GM19099 (cell line): Measurements from ENCODE around the gene LST1.

Source experiments
- POLR2A ChIP-seq: IDR thresholded peaks from 3 replicates; pipeline ENCODE4 v1.6.1; 2011; ENCODE audit warnings: low read depth; ENCODE audit not compliant: insufficient read length; ENCODE audit errors: extremely low read depth

Gene LST1

DNA sequence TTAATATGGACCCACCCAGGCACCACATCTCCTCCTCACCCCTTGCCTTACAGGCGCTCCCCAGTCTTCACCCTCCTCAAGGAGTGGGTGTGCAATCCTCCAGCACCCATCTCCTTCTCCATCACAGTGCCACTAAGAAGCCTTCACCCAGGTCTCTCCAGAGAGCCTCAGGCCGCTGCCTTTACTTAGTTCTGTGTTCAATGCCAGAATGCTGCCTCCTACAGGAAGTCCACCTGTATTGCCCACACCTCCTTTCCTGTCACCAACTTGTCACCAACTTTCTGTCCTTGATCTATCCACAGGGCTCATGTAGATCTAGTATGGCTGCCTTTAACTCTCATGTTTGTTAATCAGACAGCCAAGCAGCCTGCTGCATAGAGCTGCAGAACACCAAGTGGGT, 586 bp upstream of the LST1 start:
- TF ChIP-seq POLR2A = no peak

DNA sequence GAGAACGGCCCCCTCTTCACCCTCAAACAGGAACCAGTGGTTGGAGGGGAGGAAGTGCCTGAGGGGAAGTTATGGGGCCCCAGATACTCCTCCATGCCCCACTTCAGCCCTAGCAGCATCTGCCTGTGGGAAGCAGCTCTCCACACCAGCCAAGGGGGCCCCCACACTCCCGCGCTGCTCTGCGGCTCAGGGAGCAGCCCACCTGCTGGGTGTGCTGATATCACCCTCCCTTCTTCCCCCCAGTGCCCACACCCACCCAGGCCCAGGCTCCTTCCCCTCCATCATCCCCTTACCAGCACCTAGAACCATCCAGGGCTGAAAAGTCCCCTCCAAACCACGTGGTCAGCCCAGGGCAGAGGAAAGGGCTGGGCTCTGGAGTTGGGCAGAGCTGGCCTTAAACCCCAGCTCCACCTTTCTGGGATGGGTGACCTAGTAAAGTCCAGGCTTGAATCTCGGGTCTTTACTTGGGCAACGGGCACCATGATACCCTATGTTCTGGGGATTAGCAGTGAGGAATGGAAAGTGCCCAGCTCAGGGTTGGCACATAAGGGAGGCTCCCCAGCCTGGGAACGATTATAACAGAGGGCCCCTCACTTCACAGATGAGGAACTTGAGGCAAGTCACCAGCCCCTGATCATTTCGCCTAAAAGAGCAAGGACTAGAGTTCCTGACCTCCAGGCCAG, 663 bp downstream of the LST1 start:
- TF ChIP-seq POLR2A = peak; percentile 16

DNA sequence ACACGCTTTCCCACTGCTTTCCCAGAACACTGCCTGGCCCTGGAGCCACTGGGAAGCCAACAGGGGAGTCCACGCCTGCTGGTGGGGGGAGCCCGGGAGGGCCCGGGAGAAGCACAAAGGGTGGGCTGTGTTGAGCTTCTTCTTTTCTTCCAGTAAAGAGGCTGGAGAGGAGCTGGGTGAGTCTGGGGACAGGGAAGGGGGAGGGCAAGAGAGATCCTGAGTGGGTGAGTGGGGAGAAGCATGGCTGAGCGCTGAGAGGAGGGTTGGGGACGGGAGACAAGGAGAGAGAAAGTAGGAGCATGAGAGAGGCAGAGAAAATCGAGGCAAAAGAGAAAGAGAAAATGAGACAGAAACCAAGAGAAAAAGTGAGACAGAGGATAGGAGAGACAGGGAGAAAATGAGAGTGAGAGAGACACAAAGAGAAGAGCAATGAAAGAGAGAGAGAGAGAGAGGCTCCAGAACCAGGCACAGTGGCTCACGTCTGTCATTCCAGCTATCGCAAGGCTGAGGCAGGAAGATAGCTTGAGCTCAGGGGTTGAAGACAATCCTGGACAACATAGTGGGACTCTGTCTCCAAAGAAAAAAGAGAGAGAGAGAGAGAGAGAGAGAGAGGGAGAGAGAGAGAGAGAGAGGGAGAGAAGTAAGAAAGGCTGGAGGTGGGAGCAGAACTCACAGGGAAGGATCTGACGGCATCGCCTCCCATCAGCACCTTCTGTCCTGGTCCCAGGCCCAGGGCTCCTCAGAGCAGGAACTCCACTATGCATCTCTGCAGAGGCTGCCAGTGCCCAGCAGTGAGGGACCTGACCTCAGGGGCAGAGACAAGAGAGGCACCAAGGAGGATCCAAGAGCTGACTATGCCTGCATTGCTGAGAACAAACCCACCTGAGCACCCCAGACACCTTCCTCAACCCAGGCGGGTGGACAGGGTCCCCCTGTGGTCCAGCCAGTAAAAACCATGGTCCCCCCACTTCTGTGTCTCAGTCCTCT, 2.0 kb downstream of the LST1 start:
- TF ChIP-seq POLR2A = no peak

DNA sequence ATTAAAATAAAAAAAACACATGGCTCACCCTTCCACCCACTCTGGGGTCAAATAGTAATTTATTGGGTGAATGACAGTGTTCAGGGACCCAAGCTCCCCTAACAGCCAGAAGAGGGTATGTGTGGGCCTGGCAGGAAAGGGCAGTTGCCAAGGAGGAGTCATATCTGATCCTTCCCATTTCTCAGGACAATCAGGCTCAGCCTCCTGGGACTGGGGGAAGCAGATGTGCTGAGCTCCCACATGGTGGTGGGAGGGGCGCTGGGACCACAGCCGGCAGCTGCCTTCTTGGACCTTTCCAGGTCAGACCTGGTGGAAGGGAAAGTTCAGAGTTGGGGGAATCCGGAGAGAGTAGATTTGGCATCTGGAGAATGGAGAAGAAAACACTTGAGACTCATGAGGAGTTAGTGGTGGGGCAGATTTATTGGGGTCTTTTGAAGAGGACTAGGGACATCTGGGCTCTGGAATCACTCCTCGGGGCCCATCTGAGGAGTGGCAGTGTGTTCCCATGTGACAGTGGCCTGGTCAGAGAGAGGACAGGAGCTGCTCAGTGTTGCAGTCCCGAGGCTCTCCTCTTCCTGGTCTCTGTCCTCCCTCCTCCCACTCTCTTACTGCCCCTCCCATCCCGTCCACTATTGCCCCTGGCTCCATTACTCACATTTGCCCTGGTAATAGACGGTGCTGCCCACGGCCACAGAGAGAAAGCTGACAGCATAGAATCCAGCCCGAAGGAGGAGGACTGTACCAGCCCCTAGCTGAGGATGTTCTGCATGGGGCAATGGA, 3.0 kb downstream of the LST1 start:
- TF ChIP-seq POLR2A = no peak

DNA sequence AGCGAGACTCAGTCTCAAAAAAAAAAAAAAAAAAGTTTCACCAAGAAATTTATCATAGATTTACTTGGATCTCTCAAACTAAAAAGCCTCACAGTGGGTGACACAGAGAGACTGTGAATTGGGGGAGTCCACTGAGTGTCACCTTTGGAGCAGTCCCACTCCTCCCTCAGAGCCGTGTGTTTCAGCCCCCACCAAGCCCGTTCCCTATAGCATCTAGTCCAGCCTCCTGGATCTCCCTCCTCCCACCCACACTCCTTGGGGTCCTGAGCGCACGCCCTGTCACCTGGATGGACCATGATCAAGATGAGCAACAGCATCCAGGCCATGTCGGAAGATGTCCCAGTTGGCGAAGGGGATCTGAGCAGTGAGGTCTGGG, 6.3 kb downstream of the LST1 start:
- no peak for TF ChIP-seq POLR2A

DNA sequence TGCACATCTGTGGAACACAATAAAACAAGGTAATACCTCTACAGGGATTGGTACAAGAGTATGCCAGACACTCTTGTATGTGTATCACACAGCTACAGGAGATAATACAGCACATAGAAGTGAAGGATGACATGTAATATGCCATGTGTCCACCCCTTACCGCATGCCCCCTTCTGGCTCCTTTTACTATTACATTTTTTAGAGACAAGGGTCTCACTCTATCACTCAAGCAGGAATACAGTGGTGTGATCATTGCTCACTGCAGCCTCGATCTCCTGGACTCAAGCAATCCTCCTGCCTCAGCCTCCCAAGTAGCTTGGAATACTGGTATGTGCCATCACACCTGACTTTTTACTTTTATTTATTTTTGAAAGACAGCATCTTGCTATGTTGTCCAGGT, 10.9 kb downstream of the LST1 start:
- TF ChIP-seq POLR2A = no peak

DNA sequence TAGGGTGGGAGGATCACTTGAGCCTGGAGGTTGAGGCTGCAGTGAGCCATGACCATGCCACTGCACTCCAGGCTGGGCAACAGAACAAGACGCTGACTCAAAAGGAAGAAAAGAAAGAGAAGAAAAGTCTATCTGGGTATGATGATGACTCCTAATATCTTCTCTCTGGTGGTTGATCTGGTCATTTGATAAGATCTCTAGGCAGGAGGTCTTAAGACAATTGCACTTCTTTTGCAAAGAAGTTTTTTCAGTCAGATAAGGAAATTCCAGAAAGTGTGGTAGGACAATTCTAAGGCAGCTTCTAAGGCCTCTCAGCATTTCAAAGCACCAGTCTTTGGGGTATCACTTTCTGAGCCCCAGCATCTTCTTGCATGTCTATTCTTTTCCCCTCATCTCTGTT, 21.2 kb downstream of the LST1 start:
- no peak for TF ChIP-seq POLR2A

DNA sequence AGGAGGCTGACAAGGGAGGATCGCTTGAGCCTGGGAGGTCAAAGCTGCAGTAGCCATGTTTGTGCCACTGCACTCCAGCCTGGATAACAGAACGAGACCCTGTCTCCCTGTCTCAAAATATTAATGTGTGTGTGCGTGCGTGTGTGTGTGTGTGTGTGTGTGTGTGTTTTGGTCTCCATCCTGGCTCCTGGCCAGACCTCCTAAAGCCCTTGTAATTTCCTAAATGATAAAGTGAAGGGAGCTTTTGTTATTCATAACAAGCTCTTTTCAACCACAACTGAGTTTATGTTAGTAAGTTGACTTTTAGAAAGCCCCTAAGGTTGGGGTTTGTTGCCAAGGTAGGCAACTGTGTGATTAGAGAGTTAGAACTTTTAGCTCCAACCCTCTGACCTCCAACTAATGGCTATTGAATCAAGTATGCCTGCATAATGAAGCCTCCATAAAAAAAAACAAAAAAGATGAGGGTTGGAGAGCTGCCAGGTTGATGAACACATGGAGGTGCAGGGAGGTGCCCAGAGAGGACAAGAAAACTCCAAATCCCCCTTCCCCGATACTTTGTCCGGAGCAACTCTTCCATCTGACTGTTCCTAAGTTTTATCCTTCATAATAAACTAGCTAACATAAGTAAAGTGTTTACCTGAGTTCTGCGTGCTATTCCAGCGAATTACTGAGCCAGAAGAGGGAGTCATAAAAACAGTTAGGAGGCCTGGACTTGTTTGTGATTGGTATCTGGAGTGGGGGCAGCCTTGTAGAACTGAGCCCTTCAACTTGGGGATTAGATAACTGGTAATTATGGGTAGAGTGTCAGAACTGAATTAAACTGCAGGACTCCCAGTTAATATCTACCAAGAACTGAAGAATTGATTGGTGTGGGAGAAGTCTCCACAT, 23.7 kb downstream of the LST1 start:
- no peak for TF ChIP-seq POLR2A

DNA sequence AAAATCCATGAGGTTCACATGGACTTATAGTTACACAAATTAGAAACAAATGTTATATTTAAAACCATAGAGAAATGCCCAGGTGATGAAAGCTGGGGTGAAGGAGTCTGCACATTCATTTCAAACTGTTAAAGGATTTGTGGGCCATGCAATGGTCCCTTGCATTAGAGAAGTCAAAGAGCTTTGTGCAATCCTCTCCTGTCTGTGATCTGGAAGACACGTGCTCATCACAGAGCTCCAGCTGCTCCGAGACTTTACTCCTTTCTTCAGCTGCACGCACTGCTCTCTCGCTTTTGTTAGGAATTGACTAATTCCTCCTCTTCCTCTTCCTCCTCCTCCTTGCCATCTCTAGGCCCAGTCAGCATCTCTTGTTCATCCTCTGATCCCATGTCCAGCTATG, 24.9 kb downstream of the LST1 start:
- no peak for TF ChIP-seq POLR2A

DNA sequence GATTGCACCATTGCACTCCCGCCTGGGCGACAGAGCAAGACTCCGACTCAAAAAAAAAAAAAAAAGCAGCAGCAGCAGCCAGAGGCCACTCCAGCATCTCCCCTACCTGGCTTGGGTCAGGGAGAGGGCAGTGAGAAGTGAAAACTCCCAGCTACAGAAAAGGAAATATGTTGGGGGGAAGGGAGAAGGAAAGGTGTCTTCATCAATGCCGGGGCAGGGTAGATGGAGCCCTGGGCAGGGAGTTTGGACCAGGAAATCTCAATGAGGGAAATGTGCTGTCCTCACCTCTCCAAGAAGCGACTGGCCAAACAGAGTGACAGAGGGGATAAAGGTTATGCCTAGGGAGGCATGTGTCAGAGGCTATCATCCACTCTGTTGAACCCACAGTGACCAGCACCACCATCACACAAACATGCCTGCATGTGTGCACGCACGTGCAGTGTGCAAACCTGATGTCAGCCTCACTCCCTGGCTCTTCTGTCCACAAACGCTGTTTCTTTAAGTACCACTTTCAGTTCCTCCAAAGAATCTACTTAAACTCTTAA, 28.1 kb downstream of the LST1 start:
- peak; percentile 30 for TF ChIP-seq POLR2A

DNA sequence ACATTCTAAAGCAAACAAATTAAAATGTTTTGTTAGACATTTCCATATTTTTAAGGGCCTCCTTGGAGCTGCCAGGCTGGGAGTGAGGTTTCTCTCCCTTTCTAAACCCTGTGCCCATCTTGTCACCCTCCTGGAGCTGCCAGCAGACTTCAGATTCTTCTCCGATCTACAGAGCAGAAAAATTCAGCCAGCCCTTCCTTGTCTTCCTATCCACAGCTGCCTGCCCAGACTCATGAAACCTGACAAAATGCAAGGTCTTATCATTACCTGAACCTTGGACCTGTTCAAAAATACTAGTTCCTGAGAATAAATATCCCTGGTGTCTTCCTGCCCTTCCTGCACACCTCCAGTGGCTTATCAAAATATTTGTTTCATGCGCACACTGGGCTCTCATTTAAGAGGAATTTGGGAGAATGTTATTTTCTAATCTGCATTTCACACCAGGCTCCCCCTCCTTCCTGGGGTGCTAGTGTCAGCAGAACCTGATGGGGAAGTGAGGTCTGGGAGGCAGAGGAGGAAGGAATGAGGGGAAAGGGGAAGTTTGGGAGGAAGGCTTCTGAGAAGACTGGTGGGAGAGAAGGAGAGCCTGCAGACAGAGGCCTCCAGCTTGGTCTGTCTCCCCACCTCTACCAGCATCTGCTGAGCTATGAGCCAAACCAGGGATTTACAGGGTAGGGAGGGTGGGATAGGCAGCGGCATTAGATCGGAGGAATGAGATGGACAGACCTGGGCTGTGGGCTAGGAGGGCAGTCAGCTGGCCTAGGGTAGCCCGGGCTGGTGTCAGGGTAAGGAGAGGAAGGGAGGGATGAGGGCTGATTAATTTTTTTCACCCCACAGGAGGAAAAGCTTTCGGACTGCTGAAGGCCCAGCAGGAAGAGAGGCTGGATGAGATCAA, 28.9 kb downstream of the LST1 start, which contains the start of gene AIF1:
TSS of gene AIF1 (plus strand) at position 551 of the 895 bp plus-strand sequence. CDS start at position 647, 96 bp downstream.
- TF ChIP-seq POLR2A = no peak

DNA sequence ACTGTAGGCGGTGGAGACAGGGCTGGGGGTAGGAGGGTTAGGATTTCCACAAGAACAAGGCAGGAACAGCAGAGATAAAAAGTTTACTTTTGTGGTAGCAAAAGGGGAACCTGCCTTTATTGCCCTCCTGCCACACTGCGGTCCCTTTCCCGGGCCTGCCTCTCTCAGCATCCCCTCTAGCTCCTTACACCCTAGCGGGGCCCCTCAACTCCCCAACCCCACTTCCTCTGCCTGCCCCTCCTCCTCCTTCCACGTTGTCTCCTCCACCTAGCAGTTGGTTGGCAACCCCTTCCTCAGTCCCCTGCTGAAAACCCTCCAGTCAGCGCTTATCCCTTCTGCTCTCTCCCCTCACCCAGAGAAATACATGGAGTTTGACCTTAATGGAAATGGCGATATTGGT, 29.7 kb downstream of the LST1 start:
- no peak for TF ChIP-seq POLR2A

DNA sequence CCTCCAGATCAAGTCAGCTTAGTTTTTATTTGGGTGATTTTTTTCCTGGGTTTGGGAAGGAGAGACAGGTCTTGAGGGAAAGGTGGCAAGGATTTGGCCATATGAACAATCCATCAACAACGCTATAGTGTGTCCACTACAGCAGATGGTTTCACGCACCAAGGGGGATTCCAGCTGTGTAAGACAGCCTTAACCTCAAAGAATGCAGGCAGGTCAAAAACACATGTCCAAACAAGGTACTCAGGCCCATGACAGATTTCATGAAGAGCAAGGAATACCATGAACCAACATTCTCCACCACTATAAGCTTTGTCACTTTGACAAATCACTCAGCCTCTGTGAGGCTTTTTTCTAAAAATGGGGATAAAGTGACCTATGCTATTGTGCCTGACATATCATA, 30.9 kb downstream of the LST1 start:
- no peak for TF ChIP-seq POLR2A

DNA sequence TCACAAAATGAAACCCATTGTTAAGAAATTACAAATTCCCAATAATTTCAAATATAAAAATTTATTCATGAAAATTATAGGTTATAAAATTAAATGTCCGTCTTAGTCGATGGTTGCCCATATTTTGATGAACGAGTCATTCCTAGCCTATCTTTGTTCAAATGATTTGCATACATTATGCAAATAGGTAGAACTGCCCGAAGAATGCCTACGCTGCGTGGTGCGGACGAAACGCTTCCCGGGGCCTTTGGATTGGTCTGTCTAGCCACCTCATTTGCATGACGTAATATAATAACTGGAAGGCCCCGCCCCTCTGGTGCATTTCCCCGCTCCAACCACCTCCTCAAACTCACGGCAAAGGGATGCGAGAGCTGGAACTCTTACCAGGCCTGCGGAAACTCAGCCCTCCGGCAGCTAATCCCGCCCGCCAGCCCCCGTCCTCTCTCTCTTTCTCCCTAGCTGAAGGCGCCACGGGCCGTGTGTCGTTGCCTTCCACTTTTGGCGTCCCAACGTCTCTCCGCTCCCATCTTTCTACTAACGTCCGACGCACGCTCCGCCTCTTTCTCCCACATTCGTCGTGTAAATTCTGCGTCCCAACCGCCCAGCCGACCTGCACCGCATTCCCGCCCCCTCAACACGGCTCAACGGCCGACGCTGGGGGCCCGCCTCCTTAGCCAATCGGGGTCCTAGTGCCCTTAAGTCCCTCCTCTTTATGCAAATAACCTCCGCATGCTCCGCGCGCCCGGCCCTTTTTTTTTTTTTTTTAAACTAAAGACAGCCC, 33.9 kb downstream of the LST1 start:
- peak; percentile 86 for TF ChIP-seq POLR2A
